ENCODE results near the gene ETHE1. TPM values are rescaled to one million over a fixed set of nuclear protein-coding genes. Genes with fewer than 3 reads are reported as not detected.

The ETHE1 gene
- total RNA-seq, 3 donors from 2014 or later (not counting 1 experiment from before 2014, with no cell fraction given), result 22.0 to 25.6 (median 24.6) TPM

Other genes with a start within 250 kb of the ETHE1 start
- gene CD177, start 173.5 kb downstream of the ETHE1 start, total RNA-seq, result not detected
- gene TEX101, start 112.3 kb downstream of the ETHE1 start, total RNA-seq, result 1 to 10 TPM in 1 of 3 donors, not detected in 2; 1.4 TPM
- 1 to 10 TPM; 1.3 to 2.4 (median 1.7) TPM for gene LYPD3, start 61.6 kb downstream of the ETHE1 start, total RNA-seq
- gene PHLDB3, start 22.5 kb downstream of the ETHE1 start, total RNA-seq, result 10 to 100 TPM; 24.5 to 24.9 (median 24.8) TPM
- gene ZNF575, start 6.0 kb upstream of the ETHE1 start, total RNA-seq, result 1 to 10 TPM; 1.9 to 5.4 (median 3.9) TPM
- gene XRCC1, start 48.3 kb upstream of the ETHE1 start, total RNA-seq, result 10 to 100 TPM; 33.2 to 43.9 (median 40.7) TPM
- gene PINLYP, start 48.6 kb upstream of the ETHE1 start, total RNA-seq, result 1 to 10 TPM; 1.7 to 3.0 (median 2.4) TPM
- gene IRGQ, start 68.9 kb upstream of the ETHE1 start, total RNA-seq, result 10 to 100 TPM; 28.5 to 43.7 (median 32.2) TPM
- gene ZNF576, start 69.4 kb upstream of the ETHE1 start, total RNA-seq, result 10 to 100 TPM in 1 of 3 donors, 1 to 10 TPM in 2; 4.0 to 10.4 (median 5.8) TPM
- gene SRRM5, start 84.9 kb upstream of the ETHE1 start, total RNA-seq, result under 1 TPM; 0.24 to 0.75 (median 0.50) TPM
- 10 to 100 TPM; 36.3 to 50.5 (median 37.6) TPM for gene ZNF428, start 92.4 kb upstream of the ETHE1 start, total RNA-seq
- gene CADM4, start 112.6 kb upstream of the ETHE1 start, total RNA-seq, result under 1 TPM in 2 of 3 donors, not detected in 1; 0.19 to 0.38 TPM
- gene PLAUR, start 143.0 kb upstream of the ETHE1 start, total RNA-seq, result 100 to 1,000 TPM in 1 of 3 donors, 10 to 100 TPM in 2; 44.5 to 141 (median 55.5) TPM
- not detected for gene IRGC, start 188.9 kb upstream of the ETHE1 start, total RNA-seq
- gene SMG9, start 227.8 kb upstream of the ETHE1 start, total RNA-seq, result 10 to 100 TPM; 23.3 to 37.4 (median 28.3) TPM

Measured in natural killer cell (primary cell).